K562 (cell line): ENCODE measurements around the gene MEOX1. TPM values are rescaled to one million over a fixed set of nuclear protein-coding genes. Genes with fewer than 3 reads are reported as not detected.

Experiments used
- ATAC-seq: fragments of 200-7000 bp; cut with Tn5 transposase; 3 replicates; pipeline ENCODE4 v1.9.1; 2020; ENCODE audit warnings: moderate library complexity
- BruUV-seq: library from RNA; stranded (reverse); fragments of 400-500 nt; replicated peaks from 2 replicates; lab custom pipeline; 2021; lab: Mats Ljungman, UMichigan
- CTCF ChIA-PET: fragments of 300-600 bp; formaldehyde crosslinking; extraction: SDS; loops from one replicate; lab custom pipeline; 2021; ENCODE audit warnings: low intra/inter-chr PET ratio; lab: Yijun Ruan, JAX
- POLR2A ChIA-PET: fragments of 300-600, 350-650 bp; sonication (Branson Sonifier 250); formaldehyde crosslinking; extraction: SDS; loops from one replicate; lab custom pipeline; 2021; ENCODE audit warnings: antibody characterized with exemption, inconsistent platforms; lab: Yijun Ruan, JAX
- DNase-seq, 4 experiments: peaks; one replicate each; pipeline versions ENCODE4 v3.0.0 to v3.0.0-alpha.2; 2011 to 2018; ENCODE audit warnings: low spot score in 3 of 4, mixed read lengths in 3 of 4; ENCODE audit errors: extremely low read depth in 1 of 4
- FAIRE-seq: peaks from 2 replicates; lab custom pipeline; 2011; peaks lifted over from hg19 to GRCh38; lab: Jason Lieb, UNC
- H2AFZ ChIP-seq: 2 replicates; pipeline ENCODE4 v1.6.0; 2011; ENCODE audit warnings: low read depth, low read length, control low read depth, inconsistent platforms
- H3K27ac ChIP-seq: fragments of 200-600 bp; 3 replicates; pipeline ENCODE4 v1.8.0; 2011; ENCODE audit warnings: low read depth, mild to moderate bottlenecking, control low read depth, inconsistent platforms, low read length, moderate library complexity, mixed read lengths; ENCODE audit errors: extremely low read depth
- H3K27me3 ChIP-seq, 2 experiments: fragments of 300-600 bp in 1 of 2; 2 replicates in 1 of 2; 3 replicates in 1 of 2; pipeline versions ENCODE4 v1.6.0 to v1.8.0; 2011; ENCODE audit warnings: inconsistent platforms in 2 of 2, low read length in 2 of 2, mild to moderate bottlenecking in 1 of 2, mixed read lengths in 1 of 2, moderate library complexity in 1 of 2; ENCODE audit not compliant: control insufficient read depth in 2 of 2, insufficient read depth in 2 of 2
- H3K36me3 ChIP-seq: fragments of 300-600 bp; 3 replicates; pipeline ENCODE4 v1.8.0; 2011; ENCODE audit warnings: mild to moderate bottlenecking, low read length, inconsistent platforms; ENCODE audit not compliant: control insufficient read depth, insufficient read depth
- H3K4me1 ChIP-seq, 2 experiments: fragments of 200-600 bp in 1 of 2; replicated peaks in 1 of 2; 2 replicates in 1 of 2; 3 replicates in 1 of 2; pipeline versions ENCODE4 v1.5.1 to v1.8.0; 2011; ENCODE audit warnings: inconsistent platforms in 2 of 2, low read length in 2 of 2, mild to moderate bottlenecking in 1 of 2, mixed read lengths in 1 of 2, moderate library complexity in 1 of 2; ENCODE audit not compliant: control insufficient read depth in 2 of 2, insufficient read depth in 2 of 2
- H3K4me2 ChIP-seq: 2 replicates; pipeline ENCODE4 v1.6.1; 2011; ENCODE audit warnings: low read length, control low read depth, inconsistent platforms, mixed read lengths; ENCODE audit not compliant: insufficient read depth
- H3K4me3 ChIP-seq: fragments of 200-600 bp; sonication (generic), shearing (Covaris generic); 2 replicates; pipeline ENCODE4 v1.5.1; 2016; ENCODE audit warnings: control low read depth, inconsistent platforms
- H3K79me2 ChIP-seq: fragments of 200-600 bp; 3 replicates; pipeline ENCODE4 v1.8.0; 2011; ENCODE audit warnings: low read length, inconsistent platforms; ENCODE audit not compliant: control insufficient read depth, insufficient read depth
- H3K9ac ChIP-seq, 2 experiments: 2 replicates each; pipeline versions ENCODE4 v1.6.0 to v1.6.1; 2011; ENCODE audit warnings: low read depth in 2 of 2, low read length in 2 of 2, control low read depth in 1 of 2, inconsistent platforms in 1 of 2, mild to moderate bottlenecking in 1 of 2, mixed read lengths in 1 of 2; ENCODE audit not compliant: insufficient read depth in 1 of 2
- H3K9me1 ChIP-seq: one replicate; pipeline ENCODE4 v1.6.0; 2011; ENCODE audit warnings: inconsistent platforms, mild to moderate bottlenecking, low read length, moderate library complexity; ENCODE audit not compliant: control insufficient read depth, insufficient read depth
- H3K9me3 ChIP-seq: replicated peaks from 2 replicates; pipeline ENCODE4 v1.5.1; 2011; ENCODE audit warnings: low read depth, low read length, inconsistent platforms; ENCODE audit not compliant: control insufficient read depth, insufficient read depth
- H4K20me1 ChIP-seq: replicated peaks from 2 replicates; pipeline ENCODE4 v1.6.1; 2011; ENCODE audit warnings: low read length, inconsistent platforms, mixed read lengths; ENCODE audit not compliant: control insufficient read depth, insufficient read depth
- GABPB2 ChIP-seq: fragments of 250-450 bp; sonication (Bioruptor Pico); conservative IDR thresholded peaks from 2 replicates; pipeline ENCODE4 v1.5.1; 2021; ENCODE audit warnings: mild to moderate bottlenecking
- HNRNPLL ChIP-seq: fragments of 200-400 bp; formaldehyde crosslinking; IDR thresholded peaks from 2 replicates; pipeline ENCODE4 v1.6.1; 2017; ENCODE audit warnings: low read length, low read depth, mild to moderate bottlenecking; ENCODE audit not compliant: poor library complexity, severe bottlenecking
- KDM4B ChIP-seq, 2 experiments: fragments of 450-650 bp in 1 of 2; sonication (generic) in 1 of 2; IDR thresholded peaks; 2 replicates each; pipeline ENCODE4 v1.6.1; 2016 to 2017; ENCODE audit warnings: borderline replicate concordance in 2 of 2, antibody characterized with exemption in 1 of 2, low read depth in 1 of 2, mild to moderate bottlenecking in 1 of 2
- RFX7 ChIP-seq: fragments of 250-450 bp; sonication (Bioruptor Pico); IDR thresholded peaks from 2 replicates; pipeline ENCODE4 v1.5.1; 2021; ENCODE audit warnings: mild to moderate bottlenecking
- SFPQ ChIP-seq: fragments of 200-400 bp; formaldehyde crosslinking; IDR thresholded peaks from 2 replicates; pipeline ENCODE4 v1.6.1; 2017; ENCODE audit warnings: mild to moderate bottlenecking, low read depth, low read length, moderate library complexity
- SPI1 ChIP-seq: IDR thresholded peaks from 2 replicates; pipeline ENCODE4 v1.6.1; 2011; ENCODE audit warnings: low read depth, low read length, control low read depth, borderline replicate concordance
- ZSCAN32 ChIP-seq: fragments of 450-650 bp; formaldehyde crosslinking; IDR thresholded peaks from 2 replicates; pipeline ENCODE4 v1.4.0; 2020; ENCODE audit warnings: mild to moderate bottlenecking, moderate library complexity
- WGBS: fragments of 100-300 bp; shearing (Covaris generic); methylation state at CpG from one replicate; pipeline ENCODE4 v1.1.6; 2016; ENCODE audit warnings: low coverage, mixed read lengths; ENCODE audit not compliant: insufficient coverage; ENCODE audit errors: missing lambda C conversion rate; 5-methylcytosine and 5-hydroxymethylcytosine counted together
- in situ Hi-C: fragments of 300-500 bp; cut with MboI; formaldehyde crosslinking; loops from 4 replicates; pipeline ENCODE4 v1.15.0; 2018; ENCODE audit warnings: inconsistent platforms, mixed read lengths
- intact Hi-C: fragments of 100-400 bp; cut with micrococcal nuclease; formaldehyde crosslinking; loops from 2 replicates; pipeline ENCODE4 v1.14.2; 2022
- polyA plus RNA-seq, 8 experiments: library from polyadenylated mRNA; depleted of rRNA in 4 of 8; stranded (reverse) in 5 of 8; unstranded in 3 of 8; fragments of >200 nt; fragmentation: Nextera tagmentation in 2 of 8; fragmentation: Illumina TruSeq in 1 of 8; extraction: Ambion mirVana in 2 of 8; extraction: Trizol in 1 of 8; gene quantifications; 2 replicates each; pipeline versions ENCODE4 v1.2.1 to v1.2.3, GENCODE V29; 2011 to 2014; ENCODE audit warnings: inconsistent platforms in 1 of 8, missing spikeins in 1 of 8
- total RNA-seq, 7 experiments: library from RNA; depleted of rRNA in 6 of 7; stranded (reverse); fragments of >200 nt in 6 of 7; fragmentation: Illumina TruSeq in 2 of 7; extraction: Trizol in 2 of 7; gene quantifications; 2 replicates each; pipeline versions ENCODE4 v1.2.1 to v1.2.3, GENCODE V29; 2011 to 2021; ENCODE audit warnings: low replicate concordance in 1 of 7

Gene MEOX1
- total and polyA plus RNA-seq, 9 of the 15 experiments (the other 6 are each of a cell fraction or from before 2014, with no cell fraction given), result not detected

GRCh38 chr17:43696891-43697290, 35.2 kb upstream of the MEOX1 start (continued):
- TF ChIP-seq RFX7 (CRISPR knock-in tag), result no peak
- TF ChIP-seq KDM4B (IDR thresholded peaks at IDR 0.05; ENCODE audit: borderline replicate concordance in 2 of 2, low read depth in 1 of 2), result no peak
- TF ChIP-seq HNRNPLL, result no peak
- TF ChIP-seq, all 486 proteins: peak for 0

GRCh38 chr17:43695970-43696865, 34.5 kb upstream of the MEOX1 start:
- Histone ChIP-seq H4K20me1 (no peaks in the 10 kb centered on the region; the same call in 1 of the 2 replicates), H3K4me2 (no peak overlapping the region), H3K4me3 (no peak overlapping the region), H3K4me1 (peaks cover 0 to 1% of the 10 kb centered on the region in 2 experiments; a peak in 1 of 5 replicates), H3K9me3 (no peaks in the 10 kb centered on the region), H3K9me1 (no peaks in the 10 kb centered on the region), H2AFZ (no peak overlapping the region), H3K27ac (no peak overlapping the region), H3K79me2 (no peaks in the 10 kb centered on the region), H3K9ac (no peak overlapping the region), H3K27me3 (peaks cover 0 to 43% of the 10 kb centered on the region in 2 experiments; a peak in 2 of 5 replicates), H3K36me3 (no peaks in the 10 kb centered on the region)
- CTCF ChIA-PET, result interaction anchor here (0.6 to 11.2 kb wide), 2 partner anchors 65 to 147 kb away, joined by 8 to 310 read pairs; partner anchors contain the start of gene SOST
- ATAC-seq, result no peak
- POLR2A ChIA-PET, result no interaction called here
- 0% methylated on average over 12 of the region's 12 CpGs for WGBS
- no peak for DNase-seq
- no TSS peak for BruUV-seq
- in situ Hi-C loops (no loop called here), intact Hi-C loops (loop anchor here (10.0 kb wide), 1 partner anchor 149 kb away; the partner anchor contains the start of gene CD300LG)
- TF ChIP-seq SFPQ, result no peak
- peak; percentile 83 for TF ChIP-seq SPI1
- no peak for TF ChIP-seq ZSCAN32 (CRISPR knock-in tag)
- TF ChIP-seq GABPB2 (CRISPR knock-in tag), result no peak
- no peak for FAIRE-seq
